ENCODE measurements around the gene SEPTIN8.
A peak's percentile ranks its signal among the peaks of the same experiment; 100 is the strongest.

The SEPTIN8 gene, protein sequence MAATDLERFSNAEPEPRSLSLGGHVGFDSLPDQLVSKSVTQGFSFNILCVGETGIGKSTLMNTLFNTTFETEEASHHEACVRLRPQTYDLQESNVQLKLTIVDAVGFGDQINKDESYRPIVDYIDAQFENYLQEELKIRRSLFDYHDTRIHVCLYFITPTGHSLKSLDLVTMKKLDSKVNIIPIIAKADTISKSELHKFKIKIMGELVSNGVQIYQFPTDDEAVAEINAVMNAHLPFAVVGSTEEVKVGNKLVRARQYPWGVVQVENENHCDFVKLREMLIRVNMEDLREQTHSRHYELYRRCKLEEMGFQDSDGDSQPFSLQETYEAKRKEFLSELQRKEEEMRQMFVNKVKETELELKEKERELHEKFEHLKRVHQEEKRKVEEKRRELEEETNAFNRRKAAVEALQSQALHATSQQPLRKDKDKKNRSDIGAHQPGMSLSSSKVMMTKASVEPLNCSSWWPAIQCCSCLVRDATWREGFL

DNA sequence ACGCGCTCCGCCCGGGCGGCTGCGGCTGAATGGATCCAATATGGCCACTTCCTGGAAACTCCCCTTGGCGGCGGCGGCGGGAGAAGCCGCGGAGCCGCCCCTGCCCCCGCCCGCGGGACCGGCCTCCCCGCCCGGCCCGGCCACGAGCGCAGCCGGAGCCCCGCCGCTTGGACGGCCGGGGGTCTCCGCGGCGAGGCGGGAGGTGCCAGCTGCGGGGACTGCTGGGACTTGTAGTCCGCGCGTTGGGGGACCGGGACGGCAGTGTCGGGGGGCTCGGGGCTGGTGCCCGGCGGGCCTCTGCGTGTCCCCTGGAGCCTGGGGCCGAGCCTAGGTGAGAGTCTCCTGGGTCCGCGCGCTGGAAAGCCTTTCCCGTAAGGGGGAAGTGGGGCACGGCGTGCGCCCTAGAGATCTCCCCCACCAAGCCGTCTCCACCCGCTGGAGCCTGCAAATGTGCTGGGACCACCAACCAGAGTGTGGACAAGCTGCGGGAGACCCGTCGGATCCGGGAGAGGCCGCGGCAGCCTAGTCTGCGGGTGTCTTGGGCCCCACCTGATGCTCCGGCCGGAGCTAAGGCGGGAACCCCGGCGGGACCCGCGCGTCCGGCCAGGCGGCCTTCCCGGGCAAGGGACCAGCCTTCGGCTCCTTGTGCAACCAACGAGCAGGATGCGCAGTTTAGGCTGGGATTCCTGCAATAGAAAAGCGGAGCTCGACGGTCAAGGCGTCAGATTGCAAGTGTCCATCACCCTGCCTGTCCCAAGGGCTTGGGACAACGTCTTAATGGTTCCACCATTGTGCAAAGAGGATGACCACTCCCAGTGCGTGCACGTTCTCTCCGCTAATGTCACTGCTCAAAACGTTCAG is at the start of gene SEPTIN8:
Gene SEPTIN8 (minus strand): TSS at position 31 of the 861 bp plus-strand sequence. CDS start 102 bp downstream, outside the sequence.
- DNase-seq = peak; percentile 50

DNA sequence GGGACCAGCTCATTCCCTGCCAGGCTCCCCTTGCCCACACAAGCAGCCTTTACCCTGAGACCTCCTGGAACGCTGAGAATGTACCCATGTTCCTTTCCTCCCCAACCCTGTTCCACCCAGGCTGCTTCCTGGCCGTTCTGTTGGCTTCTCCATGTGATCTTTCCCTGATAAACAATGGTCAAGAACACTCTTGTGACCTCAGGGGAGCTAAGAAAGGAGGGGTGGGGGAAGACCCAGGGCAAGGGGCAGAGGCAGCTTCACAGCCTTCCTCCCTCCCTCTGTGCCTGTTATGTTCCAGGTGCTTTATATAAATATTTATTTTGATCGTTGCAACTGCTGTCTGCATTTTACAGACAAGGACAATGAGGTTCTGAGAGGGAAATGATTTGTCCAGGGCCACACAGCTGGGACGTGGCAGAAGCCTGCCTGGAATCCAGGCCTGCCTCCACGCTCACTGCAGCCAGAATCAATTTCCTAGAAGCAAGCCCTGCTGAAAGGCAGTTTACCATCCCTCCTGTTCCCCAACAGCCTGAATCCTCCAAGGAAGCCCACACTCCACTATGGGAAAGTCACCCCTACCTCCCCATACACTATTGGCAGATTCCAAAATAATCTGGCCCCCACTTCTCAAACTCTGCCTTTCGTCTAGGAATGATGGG is 49.5 kb upstream of the SEPTIN8 start:
- DNase-seq = no peak

DNA sequence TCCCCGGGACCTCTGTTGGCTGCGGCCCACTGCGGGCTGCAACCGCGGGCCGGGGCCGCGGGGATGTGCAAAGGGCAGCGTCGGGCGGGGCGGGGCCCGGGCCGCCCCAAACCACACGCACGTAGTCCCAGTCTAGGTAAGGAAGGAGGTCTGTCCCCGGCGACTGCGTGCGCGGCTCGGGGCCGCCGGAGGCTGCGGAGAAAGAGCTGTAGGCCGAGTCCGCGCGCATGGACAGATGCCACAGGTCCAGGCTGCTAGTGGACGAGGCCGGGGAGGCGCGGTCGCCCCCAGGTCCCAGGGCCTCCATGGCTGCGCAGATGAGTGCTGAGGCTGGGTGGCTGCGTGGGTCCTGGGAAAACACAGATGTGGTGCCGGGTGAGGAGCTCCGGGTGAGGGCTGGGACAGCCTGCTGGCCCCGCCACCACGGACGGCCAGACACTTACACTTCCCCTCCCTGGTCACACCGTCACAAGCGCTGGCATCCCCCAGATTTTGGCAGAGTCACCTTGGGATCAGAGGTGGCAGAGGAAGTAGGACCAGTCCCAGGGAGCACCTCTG is 48.9 kb upstream of the SEPTIN8 start:
- DNase-seq = no peak

DNA sequence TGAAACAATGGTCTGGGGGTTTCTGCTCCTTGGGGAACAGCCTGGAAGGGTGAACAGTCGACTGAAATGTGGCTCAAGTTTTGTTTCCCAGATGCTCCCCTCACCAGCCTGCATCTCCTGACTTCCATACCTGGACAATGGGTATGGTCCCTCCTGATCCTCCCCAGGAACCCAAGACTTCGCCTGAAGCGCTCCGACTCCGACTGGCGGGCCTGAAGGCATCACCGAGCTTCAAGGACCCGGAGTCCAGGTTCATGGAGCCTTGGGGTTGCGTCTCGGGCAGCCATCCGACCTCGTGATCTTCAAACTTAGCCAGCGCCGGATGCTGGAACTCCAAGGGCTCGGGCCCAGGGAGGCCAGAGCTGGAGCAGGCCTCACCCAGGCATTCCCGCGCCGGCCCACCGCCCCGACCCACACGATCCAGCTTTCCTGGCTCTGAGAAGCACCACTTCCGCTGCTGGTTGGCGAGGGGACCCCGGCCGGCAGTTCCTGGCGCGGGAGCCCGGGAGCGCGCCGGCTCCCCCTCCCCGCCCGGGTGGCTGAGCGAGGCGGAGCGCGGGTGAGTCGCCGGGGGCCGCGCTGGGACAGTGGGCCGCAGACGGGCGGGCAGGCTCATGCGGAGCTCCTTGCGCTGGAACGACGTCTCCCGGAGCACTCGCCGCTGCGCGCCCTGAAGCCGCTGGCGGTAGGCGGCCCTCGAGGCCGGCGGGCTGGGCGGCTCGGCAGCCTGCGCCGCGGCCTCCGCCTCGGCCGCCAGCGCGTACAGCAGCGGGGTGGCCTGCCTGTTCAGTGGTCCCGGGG is 48.2 kb upstream of the SEPTIN8 start:
- no peak for DNase-seq

DNA sequence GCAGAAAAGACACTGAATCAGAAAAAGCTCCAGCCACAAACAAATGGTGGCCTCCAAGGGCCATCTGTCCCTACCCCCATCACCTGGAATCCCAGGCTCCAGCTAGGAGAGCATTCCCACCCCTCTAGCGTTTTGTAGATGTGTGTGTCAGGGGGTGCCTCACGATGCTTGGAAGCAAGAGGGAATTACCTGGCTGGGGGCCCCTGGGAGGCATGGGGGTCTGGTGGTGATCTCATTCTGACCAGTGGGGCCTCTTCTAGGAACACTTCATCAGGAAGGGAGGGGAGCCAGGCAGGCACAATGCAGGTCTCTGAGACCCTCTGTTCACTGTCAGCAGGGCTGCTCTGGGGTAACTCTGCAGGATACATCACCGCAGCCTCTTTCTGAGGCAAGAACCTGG is 47.4 kb upstream of the SEPTIN8 start:
- no peak for DNase-seq

DNA sequence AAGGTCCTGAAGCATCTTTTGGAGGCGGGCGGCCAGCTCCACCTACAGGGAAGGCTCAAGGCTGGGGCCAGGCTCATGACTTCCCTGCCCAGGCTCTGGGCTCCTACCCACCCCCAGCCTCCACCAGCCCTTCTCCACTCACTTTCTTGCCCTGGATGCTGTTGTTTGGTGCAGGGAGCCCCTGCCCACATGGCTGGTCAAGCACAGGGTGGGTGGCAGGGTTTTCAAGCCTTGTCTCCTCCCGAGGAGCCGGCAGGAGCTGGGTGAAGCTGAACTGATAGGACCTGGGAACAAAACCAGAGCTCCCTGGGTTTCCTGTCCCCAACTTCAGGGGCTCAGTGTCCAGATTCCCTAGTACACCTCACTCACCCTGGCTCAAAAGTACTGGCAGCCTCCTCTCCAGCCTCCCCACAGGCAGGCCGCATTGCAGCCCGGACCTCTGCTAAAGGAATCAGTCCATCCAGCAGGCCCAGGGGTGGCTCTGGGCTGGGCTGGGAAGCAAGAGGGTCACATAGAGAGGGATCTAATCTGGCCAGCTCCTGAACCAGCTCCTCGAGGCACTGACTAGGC is 46.5 kb upstream of the SEPTIN8 start:
- DNase-seq = no peak

DNA sequence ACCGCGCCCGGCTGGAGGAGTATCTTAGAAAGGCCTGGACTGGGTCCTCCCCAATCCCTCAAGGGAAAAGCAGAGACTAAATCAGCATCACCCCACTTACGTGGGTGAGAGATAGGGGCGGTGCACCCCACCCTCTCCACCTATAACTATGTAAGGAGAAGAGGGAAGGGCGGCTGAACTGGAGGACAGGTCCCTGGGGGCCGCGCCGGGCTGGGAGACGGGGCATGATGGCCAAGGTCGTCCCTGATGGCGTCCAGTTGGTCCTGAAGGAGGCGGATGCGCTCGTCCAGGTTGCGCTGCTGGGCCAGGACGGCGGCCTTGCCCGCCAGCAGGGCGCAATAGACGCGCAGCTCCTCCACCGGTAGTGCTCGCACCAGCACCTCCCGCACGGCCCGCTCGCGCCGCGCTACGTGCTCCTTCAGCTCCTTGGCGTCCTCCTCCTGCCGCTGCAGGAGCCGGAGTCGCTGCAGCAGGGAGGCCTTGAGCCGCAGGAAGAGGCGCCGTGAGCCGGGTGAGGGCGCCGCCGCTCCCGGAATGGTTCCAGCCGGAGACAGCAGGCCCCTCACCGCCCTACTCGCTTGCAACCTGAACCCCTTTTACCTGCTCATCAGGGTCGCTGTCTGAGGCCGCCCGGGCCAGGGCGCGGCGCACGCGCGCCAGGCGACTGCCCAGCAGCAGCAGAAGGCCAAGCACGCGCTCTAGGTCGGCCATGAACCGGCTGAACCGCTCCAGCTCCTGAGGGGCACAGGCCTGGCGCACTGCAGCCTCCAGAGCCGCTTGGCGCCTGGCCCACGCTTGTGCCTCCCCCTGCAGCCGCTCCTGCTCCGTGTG is 45.8 kb upstream of the SEPTIN8 start:
- DNase-seq = no peak

DNA sequence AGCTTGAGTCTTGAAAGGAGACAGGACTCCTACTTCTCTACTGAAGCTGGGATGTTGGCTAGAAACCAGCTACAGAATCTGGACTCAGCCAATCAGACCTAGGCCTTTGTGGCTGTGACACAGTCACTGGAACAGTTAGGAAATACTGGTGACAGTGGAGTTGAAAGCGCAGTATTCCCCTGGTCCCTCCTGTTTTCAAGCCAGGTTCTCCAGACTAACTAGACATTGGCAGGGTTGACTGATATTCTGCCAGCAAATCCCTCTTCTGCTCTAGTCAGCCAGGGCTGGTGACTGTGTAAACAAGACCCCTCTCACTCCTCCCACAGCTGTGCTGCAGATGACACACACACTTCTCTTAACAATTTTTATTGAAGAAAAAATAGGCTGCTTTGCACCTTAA is 44.8 kb upstream of the SEPTIN8 start:
- no peak for DNase-seq

DNA sequence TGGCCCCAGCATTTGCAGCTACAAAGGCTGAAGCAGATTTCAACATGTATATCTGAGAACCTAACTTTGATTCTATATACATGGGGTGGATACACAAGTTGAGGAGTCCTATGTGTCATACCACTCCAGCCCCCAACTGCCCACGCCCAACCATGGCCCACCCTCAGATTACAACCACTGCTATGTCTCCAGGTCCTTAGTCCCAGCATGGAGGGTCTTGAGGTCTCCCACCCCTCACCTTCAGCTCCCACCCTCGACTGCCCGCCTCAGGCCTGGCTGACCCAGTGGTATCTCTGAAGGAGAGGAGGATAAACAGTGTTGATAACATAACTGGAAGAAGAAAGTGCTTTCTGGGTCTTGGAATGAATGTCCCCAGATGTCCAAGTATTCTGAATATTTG is 44.3 kb upstream of the SEPTIN8 start:
- DNase-seq = no peak

DNA sequence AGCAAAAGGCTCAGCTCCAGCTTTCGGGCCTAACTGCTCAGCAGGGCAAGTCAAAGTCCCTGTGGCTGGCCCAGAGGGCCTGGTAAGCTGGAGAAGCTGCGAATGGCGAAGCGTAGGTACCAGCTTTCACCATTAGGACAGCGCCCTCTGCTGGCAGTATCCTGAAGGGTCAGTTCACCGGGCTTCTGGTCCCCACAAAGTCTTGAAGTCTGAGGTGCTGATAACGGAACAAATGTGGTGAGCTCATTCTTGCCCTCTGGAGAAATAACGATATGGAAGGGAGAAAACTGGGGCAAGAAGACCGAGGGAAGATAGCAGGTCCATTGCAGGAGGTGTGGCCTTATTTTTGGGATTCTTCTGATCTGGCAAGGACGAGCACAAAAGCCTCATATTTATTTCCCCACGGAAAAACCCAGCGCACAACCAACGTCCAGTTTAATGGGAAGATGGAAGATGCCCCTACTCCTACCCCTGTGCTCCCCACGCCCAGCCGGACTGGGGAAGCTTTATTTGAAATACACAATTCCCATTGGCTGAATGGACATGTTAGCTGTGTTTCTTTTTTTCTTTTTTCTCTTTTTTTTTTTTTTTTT is 43.2 kb upstream of the SEPTIN8 start:
- peak; percentile 88 for DNase-seq

DNA sequence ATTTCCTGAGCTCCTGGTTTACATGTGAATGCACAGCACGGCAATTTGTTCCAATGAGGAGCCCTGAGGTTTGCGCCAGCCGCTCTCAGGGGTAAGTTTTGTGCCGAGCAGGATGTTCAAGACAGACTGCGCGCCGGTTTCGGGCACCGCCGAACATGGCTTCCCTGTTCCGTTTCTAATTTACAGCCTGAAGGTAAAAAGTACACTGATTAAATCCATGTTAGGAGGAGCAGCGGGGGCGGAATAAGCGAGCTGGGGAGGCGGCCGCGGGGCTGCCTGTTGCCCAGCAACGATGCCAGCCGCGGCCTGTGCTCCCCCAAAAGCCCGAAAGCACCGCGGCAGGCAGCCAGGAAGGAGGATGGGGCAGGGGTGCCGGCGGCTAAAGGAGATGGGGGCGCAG is 42.4 kb upstream of the SEPTIN8 start:
- no peak for DNase-seq

DNA sequence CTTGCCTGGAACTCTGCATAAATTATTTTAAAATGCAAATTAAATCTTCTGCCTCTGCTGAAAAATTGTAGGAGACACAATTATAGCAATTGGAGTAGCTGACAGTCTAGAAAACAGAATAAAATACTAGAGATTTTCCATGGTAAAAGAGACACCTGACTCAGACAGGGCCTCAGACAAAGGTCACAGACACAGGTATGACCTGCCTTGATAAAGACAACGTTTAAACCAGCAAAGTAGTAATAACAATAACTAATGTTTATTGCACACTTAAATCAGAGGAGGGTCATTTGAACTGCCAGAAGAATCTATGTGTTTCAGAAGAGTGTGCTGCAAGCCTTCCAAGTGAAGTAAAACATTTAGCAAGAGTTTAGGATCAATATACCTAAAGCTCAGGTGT is 40.0 kb upstream of the SEPTIN8 start:
- DNase-seq = no peak

DNA sequence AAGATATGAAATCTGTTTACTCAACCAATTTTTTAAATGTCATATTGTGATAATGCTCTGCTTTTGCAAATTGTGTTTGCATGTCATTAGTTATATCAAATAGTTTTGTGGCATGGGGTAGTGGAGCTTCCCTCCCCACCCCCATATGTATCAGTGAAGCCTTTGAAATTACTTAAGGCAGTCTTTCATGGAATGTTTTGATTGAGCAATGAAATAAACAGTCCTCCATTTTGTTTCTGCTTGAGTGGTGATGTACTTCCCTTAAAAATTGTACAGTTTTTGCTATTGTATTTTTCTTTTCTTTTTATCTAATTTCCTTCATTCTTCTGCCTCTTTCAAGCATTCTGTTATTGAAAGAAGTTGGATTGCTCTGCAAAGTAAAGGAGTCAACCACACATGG is 39.5 kb upstream of the SEPTIN8 start:
- DNase-seq = no peak

DNA sequence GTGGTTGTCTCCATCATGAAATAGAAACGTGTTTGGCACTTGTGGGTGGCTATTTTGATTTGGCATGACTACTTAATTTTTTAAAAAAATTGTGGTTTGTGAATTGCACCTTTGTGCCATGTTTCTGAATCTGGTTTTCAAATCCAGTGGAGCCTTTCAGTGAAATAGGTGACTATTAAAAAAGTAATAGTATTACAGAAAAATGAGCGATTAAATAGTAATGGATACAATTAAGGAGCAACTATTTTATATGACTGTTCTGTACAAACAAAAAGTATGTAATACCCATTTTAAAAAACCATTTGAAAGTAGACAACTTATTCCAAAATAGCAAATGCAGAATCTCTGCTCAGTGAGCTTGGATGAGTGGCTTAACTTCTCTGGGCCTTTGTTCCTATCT is 39.0 kb upstream of the SEPTIN8 start:
- no peak for DNase-seq

DNA sequence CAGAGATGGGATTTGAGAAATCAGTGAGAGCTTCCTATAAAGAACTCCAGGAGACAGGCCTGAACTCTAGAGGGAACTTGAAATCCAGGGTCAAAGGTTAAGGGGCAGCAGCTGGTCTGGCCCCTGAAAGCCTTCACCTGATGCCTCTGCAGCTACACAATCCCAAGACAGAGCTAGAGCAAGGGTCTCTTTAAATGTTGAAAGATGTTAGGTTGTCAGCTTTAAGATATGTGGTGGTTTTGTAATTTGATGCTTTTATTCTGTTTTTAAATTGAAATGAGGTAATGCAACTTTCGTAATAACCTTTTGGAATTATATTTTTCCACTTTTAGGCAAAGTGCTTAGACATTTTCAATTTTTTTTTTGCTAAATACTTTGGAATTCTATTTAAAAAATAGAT is 38.4 kb upstream of the SEPTIN8 start:
- no peak for DNase-seq

DNA sequence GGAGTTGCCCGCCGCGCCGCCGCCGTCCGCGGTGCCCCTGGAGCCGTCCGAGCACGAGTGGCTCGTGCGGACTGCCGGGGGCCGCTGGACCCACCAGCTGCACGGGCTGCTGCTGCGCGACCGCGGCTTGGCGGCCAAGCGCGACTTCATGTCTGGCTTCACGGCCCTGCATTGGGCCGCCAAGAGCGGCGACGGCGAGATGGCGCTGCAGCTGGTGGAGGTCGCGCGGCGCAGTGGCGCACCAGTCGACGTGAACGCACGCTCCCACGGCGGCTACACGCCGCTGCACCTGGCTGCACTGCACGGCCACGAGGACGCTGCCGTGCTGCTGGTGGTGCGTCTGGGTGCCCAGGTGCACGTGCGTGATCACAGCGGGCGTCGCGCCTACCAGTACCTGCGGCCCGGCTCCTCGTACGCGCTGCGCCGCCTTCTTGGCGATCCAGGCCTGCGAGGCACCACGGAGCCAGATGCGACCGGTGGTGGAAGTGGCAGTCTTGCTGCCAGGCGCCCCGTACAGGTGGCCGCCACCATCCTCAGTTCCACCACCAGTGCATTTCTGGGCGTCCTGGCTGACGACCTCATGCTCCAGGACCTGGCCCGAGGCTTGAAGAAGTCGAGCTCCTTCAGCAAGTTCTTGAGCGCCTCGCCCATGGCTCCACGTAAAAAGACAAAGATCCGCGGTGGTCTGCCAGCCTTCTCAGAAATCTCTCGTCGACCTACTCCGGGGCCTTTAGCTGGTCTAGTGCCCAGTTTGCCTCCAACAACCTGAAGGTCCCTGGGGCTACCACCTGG is 37.7 kb upstream of the SEPTIN8 start:
- DNase-seq = no peak

DNA sequence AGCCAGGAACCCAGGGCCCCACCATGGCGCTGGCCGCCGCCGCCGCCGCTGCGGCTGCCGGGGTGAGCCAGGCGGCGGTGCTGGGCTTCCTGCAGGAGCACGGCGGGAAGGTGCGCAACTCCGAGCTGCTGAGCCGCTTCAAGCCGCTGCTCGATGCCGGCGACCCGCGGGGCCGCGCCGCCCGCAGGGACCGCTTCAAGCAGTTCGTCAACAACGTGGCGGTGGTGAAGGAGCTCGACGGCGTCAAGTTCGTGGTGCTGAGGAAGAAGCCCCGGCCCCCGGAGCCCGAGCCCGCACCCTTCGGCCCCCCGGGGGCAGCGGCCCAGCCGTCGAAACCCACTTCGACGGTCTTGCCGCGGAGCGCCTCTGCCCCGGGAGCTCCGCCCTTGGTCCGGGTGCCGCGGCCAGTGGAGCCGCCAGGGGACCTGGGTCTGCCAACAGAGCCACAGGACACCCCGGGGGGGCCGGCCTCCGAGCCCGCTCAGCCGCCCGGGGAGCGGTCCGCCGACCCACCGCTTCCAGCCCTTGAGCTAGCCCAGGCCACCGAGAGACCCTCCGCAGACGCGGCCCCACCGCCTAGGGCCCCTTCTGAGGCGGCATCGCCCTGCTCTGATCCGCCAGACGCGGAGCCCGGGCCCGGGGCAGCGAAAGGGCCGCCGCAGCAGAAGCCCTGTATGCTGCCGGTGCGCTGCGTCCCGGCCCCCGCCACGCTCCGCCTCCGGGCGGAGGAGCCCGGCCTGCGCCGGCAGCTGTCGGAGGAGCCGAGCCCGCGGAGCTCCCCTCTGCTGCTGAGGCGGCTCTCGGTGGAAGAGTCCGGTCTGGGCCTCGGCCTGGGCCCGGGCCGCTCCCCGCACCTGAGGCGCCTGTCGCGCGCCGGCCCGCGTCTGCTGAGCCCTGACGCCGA is 36.8 kb upstream of the SEPTIN8 start:
- no peak for DNase-seq

DNA sequence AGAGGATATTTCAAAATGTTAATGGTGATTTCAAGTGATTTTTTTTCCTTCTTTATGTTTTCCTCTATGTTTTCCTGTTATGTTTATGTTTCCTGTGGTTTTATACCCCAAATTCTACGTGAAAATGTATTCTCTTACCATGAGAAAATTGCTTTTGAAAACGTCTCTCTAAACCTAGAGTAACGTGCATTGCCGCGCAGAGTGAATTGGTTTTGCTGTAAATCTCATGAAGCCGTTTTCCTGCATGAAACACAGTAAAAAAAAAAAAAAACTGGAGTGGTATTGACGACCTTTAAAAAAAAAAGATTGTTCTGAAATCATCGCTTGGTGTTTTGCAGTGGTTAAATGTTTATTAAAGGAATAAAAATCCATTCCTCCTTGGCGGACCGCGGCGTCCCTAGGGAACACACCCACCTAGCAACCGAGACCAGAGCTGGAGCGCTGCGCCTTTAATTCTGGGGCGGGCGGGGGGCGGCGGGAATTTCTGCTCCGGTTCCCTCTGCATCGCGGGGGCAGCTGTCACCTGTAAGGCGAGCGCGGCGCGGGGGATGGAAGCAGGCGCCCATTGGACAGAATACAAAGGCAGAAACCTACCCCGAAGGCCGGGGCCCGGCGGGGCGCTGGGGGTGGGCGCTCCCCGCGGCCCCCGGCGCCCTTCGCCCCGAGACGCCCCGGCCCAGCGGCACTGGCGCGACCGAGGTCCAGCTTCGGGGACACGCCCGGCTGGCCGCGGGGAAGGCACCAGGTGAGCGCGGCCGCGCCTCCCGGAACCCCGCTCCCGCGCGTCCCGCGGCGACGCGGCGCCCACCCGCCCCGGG is 36.0 kb upstream of the SEPTIN8 start, which contains the start of gene SOWAHA:
Gene SOWAHA (plus strand): TSS at position 522 of the 818 bp plus-strand sequence. CDS start 320 bp downstream, outside the sequence.
- DNase-seq = no peak

Data from stimulated activated CD4-positive, alpha-beta T cell treated with anti-CD3 and anti-CD28 coated beads, Interleukin-4, amount 100 ng/mL, for 1 hour (primary cell).